Aorta (tissue), 5 donors: ENCODE data around the gene PLEKHA5. TPM values are rescaled to one million over a fixed set of nuclear protein-coding genes. Genes with fewer than 3 reads are reported as not detected.
A peak's percentile ranks its signal among the peaks of the same experiment; 100 is the strongest.
"Not testable (repeated sequence)": the region's sequence is repeated elsewhere in the genome, so short reads cannot be mapped to it uniquely, and the experiment has no call there.

Source experiments
- ATAC-seq: fragments of 200-7000 bp; cut with Tn5 transposase; one replicate; pipeline ENCODE4 v1.9.1; 2022; ENCODE audit warnings: moderate library complexity; ENCODE audit not compliant: low FRiP score
- DNase-seq, 2 donors: peaks; one replicate each; pipeline ENCODE4 v3.0.0-alpha.2; 2020
- H3K27ac ChIP-seq, 2 donors: one replicate each; pipeline ENCODE4 v1.5.1; 2013; ENCODE audit warnings: low read length in 2 of 2, mild to moderate bottlenecking in 2 of 2, moderate library complexity in 2 of 2, control low read depth in 1 of 2, inconsistent platforms in 1 of 2, low read depth in 1 of 2
- H3K27me3 ChIP-seq, 2 donors: one replicate each; pipeline ENCODE4 v1.6.1; 2013; ENCODE audit warnings: control low read depth in 1 of 2, low read length in 1 of 2, mild to moderate bottlenecking in 1 of 2, moderate library complexity in 1 of 2; ENCODE audit not compliant: insufficient read depth in 2 of 2, control insufficient read depth in 1 of 2
- H3K36me3 ChIP-seq, 2 donors: one replicate each; pipeline ENCODE4 v1.6.1; 2013; ENCODE audit warnings: control low read depth in 1 of 2, low read length in 1 of 2, mild to moderate bottlenecking in 1 of 2; ENCODE audit not compliant: insufficient read depth in 2 of 2, control insufficient read depth in 1 of 2
- H3K4me1 ChIP-seq, 2 donors: one replicate each; pipeline ENCODE4 v1.6.1; 2013; ENCODE audit warnings: low read length in 2 of 2, control low read depth in 1 of 2, mild to moderate bottlenecking in 1 of 2, moderate library complexity in 1 of 2; ENCODE audit not compliant: insufficient read depth in 2 of 2, control insufficient read depth in 1 of 2
- H3K4me3 ChIP-seq, 2 donors: one replicate each; pipeline ENCODE4 v1.5.1; 2013; ENCODE audit warnings: low read length in 2 of 2, control low read depth in 1 of 2, mild to moderate bottlenecking in 1 of 2
- H3K9me3 ChIP-seq: one replicate; pipeline ENCODE4 v1.6.1; 2013; ENCODE audit warnings: mild to moderate bottlenecking, low read length; ENCODE audit not compliant: control insufficient read depth
- WGBS, 2 donors: extraction: QIAGEN DNeasy Blood & Tissue Kit; methylation state at CpG; one replicate each; pipeline ENCODE4 v1.1.7; 2013; 5-methylcytosine and 5-hydroxymethylcytosine counted together
- intact Hi-C, 2 donors: fragments of 100-400 bp; cut with DNase I; formaldehyde crosslinking; loops; one replicate each; pipeline versions ENCODE4 v1.14.2 to v1.15.0; 2022
- polyA plus RNA-seq, 2 donors: library from polyadenylated mRNA; stranded (reverse); fragments of 200-250 nt; gene quantifications; one replicate each; pipeline ENCODE4 v1.2.3, GENCODE V29; 2013
- total RNA-seq, 2 donors: library from RNA; stranded (reverse); fragmentation: NEBNext Ultra II Directional; extraction: Animal tissue kit (Norgen Biotek cat#: 25700); gene quantifications; one replicate each; pipeline ENCODE4 v1.2.1, GENCODE V29; 2021
- donor health status: healthy with polysubstance abuse.
- donor health status: Bipolar disorder and iron deficiency.
- donor health status: DM: no; HTN: no; CAD: no.
- donor health status: DM: no; HTN: no; CAD: no.
- donor health status: DM: yes; HTN: yes; CAD: no.

Gene PLEKHA5
- total and polyA plus RNA-seq, 4 donors: 11.0 to 56.0 (median 18.7) TPM

DNA sequence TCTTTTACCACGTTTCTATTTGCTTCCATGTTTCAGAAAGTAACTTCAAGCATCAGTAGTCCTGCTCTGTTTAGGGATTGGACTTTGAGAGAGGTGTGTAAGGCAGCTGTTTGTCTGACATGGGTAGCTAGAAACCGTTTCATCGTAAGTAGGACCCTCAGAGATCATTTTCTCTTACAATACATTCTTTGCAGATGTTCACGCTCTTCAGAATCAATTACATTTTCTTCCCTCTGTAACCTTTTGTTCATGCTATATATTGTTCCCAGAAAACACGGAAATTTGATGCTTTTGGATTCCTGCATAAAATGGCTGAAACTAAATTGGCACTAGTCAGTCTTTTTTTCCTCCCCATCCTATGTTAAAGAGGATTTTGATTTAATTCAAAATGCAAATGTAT lies 247.2 kb downstream of the PLEKHA5 start:
- Histone ChIP-seq H3K27me3 (no peaks in the 10 kb centered on the region), H3K36me3 (no peaks in the 10 kb centered on the region), H3K4me3 (no peak overlapping the region), H3K9me3 (no peaks in the 10 kb centered on the region), H3K4me1 (no peaks in the 10 kb centered on the region), H3K27ac (no peak overlapping the region)
- ATAC-seq: no peak
- intact Hi-C loops: no loop called here
- WGBS, 2 donors: 81 to 89% methylated on average over 5 of the region's 5 CpGs
- DNase-seq: no peak

DNA sequence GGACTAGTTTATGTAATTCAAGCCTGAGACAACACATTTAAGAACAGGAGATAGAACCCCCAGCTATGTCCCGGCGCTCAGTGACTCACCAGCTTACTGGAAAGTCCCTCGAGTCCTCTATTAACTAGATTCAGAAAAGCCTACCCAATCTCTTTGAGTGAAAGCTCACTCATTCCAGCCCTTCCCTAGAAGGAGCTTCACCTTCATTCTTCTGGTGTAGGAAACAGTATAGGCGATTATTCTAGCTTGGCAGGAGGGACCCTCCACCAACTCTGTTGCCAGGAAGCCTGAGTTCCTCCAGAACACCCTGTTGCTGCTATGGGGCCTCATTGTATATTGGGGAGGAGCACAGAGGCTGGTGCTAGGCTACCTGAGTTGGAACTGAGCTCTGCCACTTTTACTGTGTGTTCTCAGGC lies 252.6 kb downstream of the PLEKHA5 start:
- DNase-seq: peak in 1 of 2 donors; percentile 56
- WGBS, 2 donors: 38 to 41% methylated on average over 4 of the region's 4 CpGs

DNA sequence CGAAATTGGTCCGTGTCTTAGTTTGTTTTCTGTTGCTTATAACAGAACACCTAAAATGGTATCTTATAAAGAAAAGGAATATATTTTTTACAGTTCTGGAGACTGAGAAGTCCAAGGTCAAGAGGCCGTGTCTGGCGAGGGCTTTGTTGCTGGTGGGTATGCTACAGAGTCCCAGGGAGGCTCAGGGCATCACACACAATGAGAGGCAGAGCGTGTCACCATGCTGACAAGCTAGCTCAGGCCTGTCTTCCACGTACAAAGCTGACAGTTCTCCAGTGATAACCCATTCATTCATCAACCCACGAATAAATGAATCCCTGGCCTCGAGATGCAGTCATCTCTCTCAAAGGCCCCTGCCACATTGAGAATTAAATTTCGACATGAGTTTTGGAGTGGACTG lies 253.0 kb downstream of the PLEKHA5 start:
- 90 to 96% methylated on average over 9 of the region's 9 CpGs for WGBS, 2 donors
- Histone ChIP-seq H3K36me3 (no peaks in the 10 kb centered on the region), H3K27ac (no peak overlapping the region), H3K4me3 (no peak overlapping the region), H3K27me3 (no peaks in the 10 kb centered on the region), H3K9me3 (no peaks in the 10 kb centered on the region), H3K4me1 (peaks cover 0 to 3% of the 10 kb centered on the region in 2 donors)
- ATAC-seq: no peak
- intact Hi-C loops: no loop called here
- no peak for DNase-seq

More for the DNA sequence above, 252.6 kb downstream of the PLEKHA5 start:
- peaks cover 0 to 3% of the 10 kb centered on the region in 2 donors for H3K4me1 ChIP-seq
- no peaks in the 10 kb centered on the region for H3K36me3 ChIP-seq
- no peaks in the 10 kb centered on the region for H3K9me3 ChIP-seq
- H3K27me3 ChIP-seq: no peaks in the 10 kb centered on the region
- ATAC-seq: no peak
- H3K4me3 ChIP-seq: no peak overlapping the region
- intact Hi-C loops: no loop called here
- no peak overlapping the region for H3K27ac ChIP-seq

DNA sequence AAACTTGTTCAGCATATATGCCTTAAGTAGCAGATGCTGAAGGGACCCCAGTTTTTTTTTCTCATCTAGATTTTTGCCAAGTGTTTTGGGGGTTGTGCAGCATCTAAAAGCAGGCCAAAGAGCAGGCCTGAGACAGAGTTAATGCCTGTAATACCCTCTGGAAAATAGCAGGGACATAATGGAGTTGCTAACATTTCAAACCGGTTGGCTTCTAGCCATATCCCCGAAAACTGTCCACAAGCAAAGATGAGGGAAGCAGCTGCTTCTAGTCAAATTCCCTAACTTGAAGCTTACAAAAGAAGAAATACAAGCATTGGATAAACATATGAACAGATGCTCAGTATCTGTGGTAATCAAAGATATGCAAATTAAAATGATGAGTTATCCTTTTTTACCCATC lies 257.6 kb downstream of the PLEKHA5 start:
- no peak for ATAC-seq
- no peaks in the 10 kb centered on the region for H3K9me3 ChIP-seq
- 38 to 40% methylated on average over 2 of the region's 2 CpGs for WGBS, 2 donors
- H3K4me3 ChIP-seq: no peak overlapping the region
- peaks cover 0 to 2% of the 10 kb centered on the region in 2 donors for H3K4me1 ChIP-seq
- no peak overlapping the region for H3K27ac ChIP-seq
- no peak for DNase-seq
- intact Hi-C loops: no loop called here
- H3K36me3 ChIP-seq: no peaks in the 10 kb centered on the region
- H3K27me3 ChIP-seq: no peaks in the 10 kb centered on the region

DNA sequence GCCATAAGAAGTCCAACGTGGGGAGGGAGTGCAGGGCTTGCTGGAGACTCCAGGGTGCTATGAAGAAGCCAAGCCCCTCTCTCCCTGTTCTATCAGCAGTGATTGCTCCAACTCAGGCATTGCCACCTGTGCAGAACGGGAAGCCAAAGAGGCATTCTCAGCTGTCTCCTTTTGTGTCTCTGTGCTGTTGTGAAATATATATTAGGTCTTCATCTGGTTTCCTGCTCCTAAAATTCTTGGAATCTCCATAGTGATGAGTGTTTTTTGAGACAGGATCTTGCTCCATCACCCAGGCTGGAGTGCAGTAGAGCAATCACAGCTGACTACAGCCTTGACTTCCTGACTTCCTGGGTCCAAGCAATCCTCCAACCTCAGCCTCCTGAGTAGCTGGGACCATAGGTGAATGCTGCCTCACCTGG lies 258.6 kb downstream of the PLEKHA5 start:
- Histone ChIP-seq H3K36me3 (no peaks in the 10 kb centered on the region), H3K27ac (no peak overlapping the region), H3K4me3 (no peak overlapping the region), H3K27me3 (no peaks in the 10 kb centered on the region), H3K4me1 (no peaks in the 10 kb centered on the region), H3K9me3 (no peaks in the 10 kb centered on the region)
- intact Hi-C loops: no loop called here
- 72 to 86% methylated on average over 2 of the region's 2 CpGs for WGBS, 2 donors
- ATAC-seq: no peak
- DNase-seq: no peak

DNA sequence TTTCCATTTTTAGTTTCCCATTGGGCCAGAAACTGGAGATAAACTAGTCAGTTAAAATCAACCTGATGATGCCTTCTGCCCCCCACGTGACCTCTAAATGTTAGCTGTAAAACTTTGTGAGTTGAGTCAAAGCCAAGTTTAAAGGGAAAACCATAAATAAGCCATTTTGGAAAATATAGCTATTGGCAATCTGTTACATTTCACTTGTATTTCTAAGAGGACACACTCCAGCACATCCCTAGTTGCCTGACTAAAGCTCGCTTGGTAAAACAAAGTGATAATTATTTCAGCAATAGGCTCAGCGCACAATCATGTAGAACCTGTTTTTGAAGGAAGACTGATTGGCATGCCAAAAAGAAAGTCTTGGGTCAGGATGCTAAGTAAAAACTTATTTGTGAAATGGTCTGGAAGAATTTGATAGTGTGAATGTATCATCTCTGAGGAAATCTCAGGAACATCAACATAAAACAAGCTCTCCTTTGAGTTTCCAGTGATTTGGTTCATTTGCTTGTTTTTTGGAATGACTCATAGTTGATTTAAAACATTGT lies 260.6 kb downstream of the PLEKHA5 start:
- no peaks in the 10 kb centered on the region for H3K27me3 ChIP-seq
- 64 to 65% methylated on average over 3 of the region's 3 CpGs for WGBS, 2 donors
- no peaks in the 10 kb centered on the region for H3K9me3 ChIP-seq
- no peak overlapping the region for H3K4me3 ChIP-seq
- ATAC-seq (no peak), DNase-seq (no peak)
- no peaks in the 10 kb centered on the region for H3K4me1 ChIP-seq
- no peaks in the 10 kb centered on the region for H3K36me3 ChIP-seq
- intact Hi-C loops: no loop called here
- no peak overlapping the region for H3K27ac ChIP-seq

DNA sequence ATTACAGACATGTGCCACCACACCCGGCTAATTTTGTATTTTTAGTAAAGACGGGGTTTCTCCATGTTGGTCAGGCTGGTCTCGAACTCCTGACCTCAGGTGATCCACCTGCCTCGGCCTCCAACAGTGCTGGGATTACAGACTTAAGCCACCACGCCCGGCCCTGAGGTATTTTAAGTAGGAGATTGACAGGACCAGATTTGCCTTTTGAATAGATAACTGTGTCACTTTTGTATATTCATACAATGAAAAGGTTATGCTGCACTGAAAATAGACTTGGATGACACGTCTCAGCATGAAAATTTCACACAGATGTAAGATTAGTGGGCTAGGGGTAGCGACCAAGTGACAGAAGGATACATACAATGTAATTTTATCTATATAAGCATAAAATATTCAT lies 263.1 kb downstream of the PLEKHA5 start:
- DNase-seq, H3K4me1 ChIP-seq, intact Hi-C loops: not testable (repeated sequence)

DNA sequence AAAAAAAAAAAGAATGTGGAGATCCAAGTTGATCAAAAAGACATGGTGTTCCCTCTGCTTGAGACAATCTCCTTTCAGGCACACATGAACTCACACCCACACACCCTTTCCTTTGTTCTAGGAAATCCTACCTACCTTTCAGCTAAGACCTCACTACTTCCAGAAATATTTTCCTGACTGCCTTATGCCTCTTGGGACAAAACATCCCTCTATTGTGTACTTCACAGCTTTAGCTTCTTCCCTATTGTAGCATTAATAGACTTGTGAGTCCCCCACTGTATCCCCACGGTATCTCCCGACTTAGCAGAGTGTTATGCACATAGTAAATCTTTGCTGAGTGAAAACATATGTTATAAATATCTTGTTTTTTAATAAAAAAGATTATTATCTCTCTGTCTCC lies 264.9 kb downstream of the PLEKHA5 start:
- DNase-seq: no peak
- Histone ChIP-seq H3K4me3 (no peak overlapping the region), H3K9me3 (no peaks in the 10 kb centered on the region), H3K27me3 (no peaks in the 10 kb centered on the region), H3K4me1 (no peaks in the 10 kb centered on the region), H3K36me3 (no peaks in the 10 kb centered on the region), H3K27ac (no peak overlapping the region)
- WGBS, 2 donors: 86 to 93% methylated on average over 2 of the region's 2 CpGs
- no peak for ATAC-seq
- intact Hi-C loops: no loop called here

More for the DNA sequence above, 263.1 kb downstream of the PLEKHA5 start:
- H3K27ac ChIP-seq, H3K4me3 ChIP-seq, H3K36me3 ChIP-seq, H3K27me3 ChIP-seq, H3K9me3 ChIP-seq, ATAC-seq: not testable (repeated sequence)
- 95 to 98% methylated on average over 8 of the region's 8 CpGs for WGBS, 2 donors

DNA sequence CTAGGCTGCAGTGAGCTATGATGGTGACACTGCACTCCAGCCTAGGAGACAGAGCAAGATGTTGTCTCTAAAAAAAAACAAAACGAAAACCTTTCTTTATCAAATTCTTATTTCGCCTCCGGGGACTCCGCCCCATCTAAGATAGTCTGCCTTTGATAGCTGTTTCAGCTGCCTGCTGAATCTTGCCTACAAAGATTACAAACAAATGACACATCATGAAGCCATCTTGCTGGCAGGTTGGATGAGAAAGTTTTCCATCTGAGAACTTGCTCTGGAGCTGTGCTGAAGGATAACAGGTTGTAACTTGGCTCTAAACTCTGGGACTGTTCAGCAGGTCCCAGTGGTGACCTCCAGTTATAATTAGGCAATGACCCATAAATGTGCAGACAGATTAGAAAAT lies 268.0 kb downstream of the PLEKHA5 start:
- H3K9me3 ChIP-seq: no peaks in the 10 kb centered on the region
- no peak overlapping the region for H3K27ac ChIP-seq
- no peak overlapping the region for H3K4me3 ChIP-seq
- no peak for DNase-seq
- no peak for ATAC-seq
- WGBS, 2 donors: 89 to 90% methylated on average over 4 of the region's 4 CpGs
- H3K4me1 ChIP-seq: no peaks in the 10 kb centered on the region
- intact Hi-C loops: no loop called here
- H3K27me3 ChIP-seq: no peaks in the 10 kb centered on the region
- H3K36me3 ChIP-seq: no peaks in the 10 kb centered on the region
